Measurements from ENCODE around the gene NPIPB12.
"Not testable (repeated sequence)": the region's sequence is repeated elsewhere in the genome, so short reads cannot be mapped to it uniquely, and the experiment has no call there.

Gene NPIPB12

GRCh38 chr16:29506308-29506707, at the start of gene NPIPB12:
NPIPB12 (minus strand) TSS chr16:29506408.
- not testable (repeated sequence) for DNase-seq (ENCODE audit: low read depth); H3K4me3 ChIP-seq (ENCODE audit: low read depth, low read length)

GRCh38 chr16:29521520-29521919, 15.3 kb upstream of the NPIPB12 start:
- DNase-seq (ENCODE audit: low read depth) = not testable (repeated sequence)

GRCh38 chr16:29482276-29482675, 23.9 kb downstream of the NPIPB12 start:
- not testable (repeated sequence) for DNase-seq (ENCODE audit: low read depth); H3K4me3 ChIP-seq (ENCODE audit: low read depth, low read length)

More at GRCh38 chr16:29521520-29521919, 15.3 kb upstream of the NPIPB12 start:
- H3K4me3 ChIP-seq (ENCODE audit: low read depth, low read length) = not testable (repeated sequence)

GRCh38 chr16:29472065-29472464, 34.1 kb downstream of the NPIPB12 start:
- not testable (repeated sequence) for H3K4me3 ChIP-seq (ENCODE audit: low read depth, low read length); DNase-seq (ENCODE audit: low read depth)

GRCh38 chr16:29469660-29470059, 36.5 kb downstream of the NPIPB12 start:
- H3K4me3 ChIP-seq (ENCODE audit: low read depth, low read length) = not testable (repeated sequence)

GRCh38 chr16:29467654-29468366, 38.4 kb downstream of the NPIPB12 start:
- H3K4me3 ChIP-seq (ENCODE audit: low read depth, low read length); DNase-seq (ENCODE audit: low read depth): not testable (repeated sequence)

More at GRCh38 chr16:29469660-29470059, 36.5 kb downstream of the NPIPB12 start:
- DNase-seq (ENCODE audit: low read depth) = not testable (repeated sequence)

- H3K4me3 ChIP-seq (ENCODE audit: low read depth, low read length); DNase-seq (ENCODE audit: low read depth): not testable (repeated sequence)
Measured at GRCh38 chr16:29466904-29467303, 39.3 kb downstream of the NPIPB12 start.

GRCh38 chr16:29465985-29466824, 40.0 kb downstream of the NPIPB12 start:
- not testable (repeated sequence) for H3K4me3 ChIP-seq (ENCODE audit: low read depth, low read length); DNase-seq (ENCODE audit: low read depth)

GRCh38 chr16:29460647-29461030, 45.6 kb downstream of the NPIPB12 start:
- not testable (repeated sequence) for DNase-seq (ENCODE audit: low read depth); H3K4me3 ChIP-seq (ENCODE audit: low read depth, low read length)

- H3K4me3 ChIP-seq (ENCODE audit: low read depth, low read length); DNase-seq (ENCODE audit: low read depth): not testable (repeated sequence)
Measured at GRCh38 chr16:29459706-29460646, 46.2 kb downstream of the NPIPB12 start, which contains the start of gene SULT1A4. SULT1A4 (plus strand) TSS chr16:29459913; CDS start chr16:29461386, 1,473 bp downstream.

- H3K4me3 ChIP-seq (ENCODE audit: low read depth, low read length); DNase-seq (ENCODE audit: low read depth): not testable (repeated sequence)
Measured at GRCh38 chr16:29457660-29458059, 48.5 kb downstream of the NPIPB12 start.

GRCh38 chr16:29454828-29455227, 51.4 kb downstream of the NPIPB12 start:
- DNase-seq (ENCODE audit: low read depth); H3K4me3 ChIP-seq (ENCODE audit: low read depth, low read length): not testable (repeated sequence)

GRCh38 chr16:29454269-29454668, 51.9 kb downstream of the NPIPB12 start, which contains the start of the genes BOLA2 and SLX1B:
BOLA2 (minus strand) TSS chr16:29454351; CDS start chr16:29454253, 98 bp downstream.
SLX1B (plus strand) TSS chr16:29454533.
- not testable (repeated sequence) for DNase-seq (ENCODE audit: low read depth)

GRCh38 chr16:29453754-29454153, 52.5 kb downstream of the NPIPB12 start:
- DNase-seq (ENCODE audit: low read depth); H3K4me3 ChIP-seq (ENCODE audit: low read depth, low read length): not testable (repeated sequence)

More at GRCh38 chr16:29454269-29454668, 51.9 kb downstream of the NPIPB12 start, which contains the start of the genes BOLA2 and SLX1B:
- H3K4me3 ChIP-seq (ENCODE audit: low read depth, low read length) = not testable (repeated sequence)
